HEK293 (cell line): ENCODE results near the gene XPNPEP1.

Experiments
- CTCF ChIA-PET: fragments of 350-600 bp; formaldehyde crosslinking; extraction: SDS; loops from one replicate; lab custom pipeline; 2021; ENCODE audit warnings: antibody characterized with exemption; lab: Yijun Ruan, JAX
- POLR2A ChIA-PET: fragments of 300-600 bp; formaldehyde crosslinking; extraction: SDS; loops from one replicate; lab custom pipeline; 2020; ENCODE audit warnings: antibody characterized with exemption, inconsistent platforms; lab: Yijun Ruan, JAX
- H3K27ac ChIP-seq: fragments of 200-500 bp; sonication (Bioruptor generic); 2 replicates; pipeline ENCODE4 v1.5.1; 2014; ENCODE audit warnings: low read depth, low read length, control low read depth, inconsistent platforms; ENCODE audit errors: extremely low read depth
- H3K36me3 ChIP-seq, 2 experiments: fragments of 200-500 bp in 1 of 2; sonication (Bioruptor generic) in 1 of 2; 1 replicate in 1 of 2; 2 replicates in 1 of 2; pipeline ENCODE4 v1.5.1; 2014 to 2017; ENCODE audit warnings: inconsistent platforms in 2 of 2, low read length in 2 of 2; ENCODE audit not compliant: control insufficient read depth in 2 of 2, insufficient read depth in 1 of 2
- H3K4me1 ChIP-seq: fragments of 200-500 bp; sonication (Bioruptor generic); 2 replicates; pipeline ENCODE4 v1.5.1; 2014; ENCODE audit warnings: mild to moderate bottlenecking, low read length, inconsistent platforms; ENCODE audit not compliant: control insufficient read depth, insufficient read depth
- H3K4me3 ChIP-seq: 2 replicates; pipeline ENCODE4 v1.5.1; 2011; ENCODE audit warnings: low read depth, mild to moderate bottlenecking, control low read depth, low read length, moderate library complexity
- H3K9me3 ChIP-seq: fragments of 200-500 bp; sonication (Bioruptor generic); 2 replicates; pipeline ENCODE4 v1.5.1; 2014; ENCODE audit warnings: low read depth, low read length, inconsistent platforms; ENCODE audit not compliant: control insufficient read depth, insufficient read depth
- AEBP2 ChIP-seq: fragments of 450-650 bp; formaldehyde crosslinking; IDR thresholded peaks from 2 replicates; pipeline ENCODE4 v1.5.1; 2016; ENCODE audit warnings: missing biosample characterization, missing genetic modification characterization, borderline replicate concordance
- HIC1 ChIP-seq: fragments of 450-650 bp; formaldehyde crosslinking; IDR thresholded peaks from 2 replicates; pipeline ENCODE4 v1.5.1; 2016; ENCODE audit warnings: missing biosample characterization, missing genetic modification characterization
- MEIS1 ChIP-seq: sonication (generic); formaldehyde crosslinking; IDR thresholded peaks from 2 replicates; pipeline ENCODE4 v1.8.1; 2022; ENCODE audit warnings: missing genetic modification reagents, mild to moderate bottlenecking, borderline replicate concordance
- SCRT2 ChIP-seq: fragments of 450-650 bp; formaldehyde crosslinking; IDR thresholded peaks from 2 replicates; pipeline ENCODE4 v1.5.1; 2016; ENCODE audit warnings: missing biosample characterization, missing genetic modification characterization
- ZIC2 ChIP-seq: fragments of 450-650 bp; formaldehyde crosslinking; IDR thresholded peaks from 2 replicates; pipeline ENCODE4 v1.5.1; 2016; ENCODE audit warnings: missing biosample characterization, missing genetic modification characterization
- ZNF114 ChIP-seq: fragments of 450-650 bp; formaldehyde crosslinking; IDR thresholded peaks from 2 replicates; pipeline ENCODE4 v1.5.0; 2017; ENCODE audit warnings: missing biosample characterization, missing genetic modification characterization
- ZNF121 ChIP-seq: fragments of 450-650 bp; formaldehyde crosslinking; IDR thresholded peaks from 2 replicates; pipeline ENCODE4 v1.5.1; 2016; ENCODE audit warnings: missing biosample characterization, missing genetic modification characterization
- ZNF19 ChIP-seq: fragments of 450-650 bp; formaldehyde crosslinking; IDR thresholded peaks from 2 replicates; pipeline ENCODE4; 2016; ENCODE audit warnings: missing biosample characterization, missing genetic modification characterization, low read depth
- ZNF202 ChIP-seq: fragments of 450-650 bp; formaldehyde crosslinking; IDR thresholded peaks from 2 replicates; pipeline ENCODE4 v1.5.1; 2016; ENCODE audit warnings: missing biosample characterization, missing genetic modification characterization, borderline replicate concordance
- ZNF221 ChIP-seq: fragments of 450-650 bp; formaldehyde crosslinking; IDR thresholded peaks from 2 replicates; pipeline ENCODE4 v1.5.1; 2017; ENCODE audit warnings: missing biosample characterization, missing genetic modification characterization, borderline replicate concordance
- ZNF248 ChIP-seq: fragments of 450-650 bp; formaldehyde crosslinking; IDR thresholded peaks from 2 replicates; pipeline ENCODE4 v1.5.1; 2017; ENCODE audit warnings: missing biosample characterization, missing genetic modification characterization
- ZNF274 ChIP-seq, 2 experiments: fragments of 200-500 bp in 1 of 2; fragments of 450-650 bp in 1 of 2; sonication (Bioruptor generic) in 1 of 2; formaldehyde crosslinking in 1 of 2; IDR thresholded peaks; 2 replicates each; pipeline versions ENCODE4 v1.5.1 to v1.6.1; 2014 to 2016; ENCODE audit warnings: borderline replicate concordance in 1 of 2, inconsistent platforms in 1 of 2, low read length in 1 of 2, missing biosample characterization in 1 of 2, missing genetic modification characterization in 1 of 2
- ZNF280D ChIP-seq: fragments of 450-650 bp; formaldehyde crosslinking; IDR thresholded peaks from 2 replicates; pipeline ENCODE4 v1.5.1; 2016; ENCODE audit warnings: missing biosample characterization, missing genetic modification characterization
- ZNF311 ChIP-seq: fragments of 450-650 bp; formaldehyde crosslinking; IDR thresholded peaks from 2 replicates; pipeline ENCODE4 v1.5.1; 2017; ENCODE audit warnings: missing biosample characterization, missing genetic modification characterization, borderline replicate concordance
- ZNF391 ChIP-seq: fragments of 450-650 bp; formaldehyde crosslinking; IDR thresholded peaks from 2 replicates; pipeline ENCODE4 v1.5.1; 2016; ENCODE audit warnings: low read depth, missing biosample characterization, missing genetic modification characterization, borderline replicate concordance
- ZNF501 ChIP-seq: fragments of 450-650 bp; formaldehyde crosslinking; IDR thresholded peaks from 2 replicates; pipeline ENCODE4 v1.5.1; 2016; ENCODE audit warnings: missing biosample characterization, missing genetic modification characterization
- ZNF549 ChIP-seq: fragments of 450-650 bp; IDR thresholded peaks from 2 replicates; pipeline ENCODE4 v1.5.1; 2018; ENCODE audit warnings: missing biosample characterization, missing genetic modification characterization, mild to moderate bottlenecking, inconsistent platforms, moderate library complexity
- ZNF555 ChIP-seq: fragments of 450-650 bp; formaldehyde crosslinking; conservative IDR thresholded peaks from 2 replicates; pipeline ENCODE4 v1.5.1; 2017; ENCODE audit warnings: missing biosample characterization, mild to moderate bottlenecking, missing genetic modification characterization, inconsistent platforms
- ZNF580 ChIP-seq: fragments of 450-650 bp; formaldehyde crosslinking; IDR thresholded peaks from 2 replicates; pipeline ENCODE4 v1.5.1; 2016; ENCODE audit warnings: missing biosample characterization, missing genetic modification characterization
- ZNF621 ChIP-seq: fragments of 450-650 bp; formaldehyde crosslinking; IDR thresholded peaks from 2 replicates; pipeline ENCODE4 v1.5.1; 2017; ENCODE audit warnings: missing biosample characterization, missing genetic modification characterization
- ZNF843 ChIP-seq: fragments of 450-650 bp; formaldehyde crosslinking; IDR thresholded peaks from 2 replicates; pipeline ENCODE4 v1.5.1; 2016; ENCODE audit warnings: missing biosample characterization, missing genetic modification characterization
- ZSCAN23 ChIP-seq: fragments of 450-650 bp; formaldehyde crosslinking; IDR thresholded peaks from 2 replicates; pipeline ENCODE4 v1.5.1; 2016; ENCODE audit warnings: missing biosample characterization, missing genetic modification characterization

XPNPEP1 gene

GRCh38 chr10:109835257-109835656 lies 88.1 kb downstream of the XPNPEP1 start (continued):
- TF ChIP-seq HIC1 (no peak), ZNF391 (tag by site-specific recombination) (no peak), ZNF121 (tag by site-specific recombination) (no peak)
- TF ChIP-seq, all 188 proteins: peak for 0

GRCh38 chr10:109831846-109832245 lies 91.5 kb downstream of the XPNPEP1 start:
- TF ChIP-seq AEBP2 (tag by site-specific recombination) (no peak), MEIS1 (CRISPR knock-in tag) (no peak), ZNF248 (tag by site-specific recombination) (no peak), ZNF19 (tag by site-specific recombination) (no peak), ZNF274 (IDR thresholded peaks at IDR 0.05; ENCODE audit: low read length) (no peak), ZNF274 (tag by site-specific recombination; IDR thresholded peaks at IDR 0.05; ENCODE audit: borderline replicate concordance) (no peak), ZNF580 (tag by site-specific recombination) (no peak), ZNF555 (no peak), ZNF114 (tag by site-specific recombination) (no peak), SCRT2 (no peak), ZIC2 (tag by site-specific recombination) (no peak), ZNF549 (tag by site-specific recombination) (no peak), ZNF280D (tag by site-specific recombination) (no peak), ZNF621 (no peak)
- Histone ChIP-seq H3K4me3 (no peak overlapping the region), H3K36me3 (no peaks in the 10 kb centered on the region), H3K9me3 (no peaks in the 10 kb centered on the region), H3K27ac (no peak overlapping the region), H3K4me1 (no peaks in the 10 kb centered on the region)
- ChIA-PET POLR2A (no interaction called here), CTCF (no interaction called here)

- Histone ChIP-seq H3K36me3 (no peaks in the 10 kb centered on the region), H3K4me3 (no peak overlapping the region), H3K4me1 (no peaks in the 10 kb centered on the region), H3K27ac (no peak overlapping the region), H3K9me3 (no peaks in the 10 kb centered on the region)
- ChIA-PET POLR2A (no interaction called here), CTCF (no interaction called here)
- TF ChIP-seq ZNF311 (tag by site-specific recombination): no peak
- TF ChIP-seq ZNF843 (tag by site-specific recombination): no peak
- TF ChIP-seq ZNF202: no peak
- no peak for TF ChIP-seq ZNF501 (tag by site-specific recombination)
- no peak for TF ChIP-seq ZNF221 (tag by site-specific recombination)
- TF ChIP-seq ZSCAN23 (tag by site-specific recombination): no peak
These were observed 99.1 kb downstream of the XPNPEP1 start for GRCh38 chr10:109824206-109824605.
